CD14-positive monocyte (primary cell): Measurements from ENCODE around the gene SCN2A. TPM values are rescaled to one million over a fixed set of nuclear protein-coding genes. Genes with fewer than 3 reads are reported as not detected.

Source experiments
- DNase-seq, 3 donors: peaks; one replicate each; pipeline ENCODE4 v3.0.0-alpha.2; 2011 to 2022
- H2AFZ ChIP-seq: 2 replicates; pipeline ENCODE4 v1.6.0; 2012; ENCODE audit warnings: mild to moderate bottlenecking, low read depth, low read length, inconsistent platforms; ENCODE audit not compliant: insufficient read depth, poor library complexity, severe bottlenecking
- H3K27ac ChIP-seq, 2 donors: 1 replicate in 1 of 2; 2 replicates in 1 of 2; pipeline ENCODE4 v1.5.1; 2012 to 2013; ENCODE audit warnings: low read length in 2 of 2, control low read depth in 1 of 2, inconsistent platforms in 1 of 2, low read depth in 1 of 2, mild to moderate bottlenecking in 1 of 2
- H3K27me3 ChIP-seq, 2 donors: one replicate each; pipeline versions ENCODE4 v1.6.0 to v1.6.1; 2011 to 2013; ENCODE audit warnings: low read length in 2 of 2; ENCODE audit not compliant: control insufficient read depth in 2 of 2, insufficient read depth in 2 of 2
- H3K36me3 ChIP-seq, 2 donors: replicated peaks in 1 of 2; 1 replicate in 1 of 2; 2 replicates in 1 of 2; pipeline versions ENCODE4 v1.5.1 to v1.6.1; 2012 to 2013; ENCODE audit warnings: low read length in 2 of 2, control low read depth in 1 of 2, inconsistent platforms in 1 of 2, mild to moderate bottlenecking in 1 of 2; ENCODE audit not compliant: insufficient read depth in 2 of 2, control insufficient read depth in 1 of 2
- H3K4me1 ChIP-seq, 2 donors: 1 replicate in 1 of 2; 2 replicates in 1 of 2; pipeline versions ENCODE4 v1.5.1 to v1.6.1; 2012 to 2013; ENCODE audit warnings: low read length in 2 of 2, control low read depth in 1 of 2, inconsistent platforms in 1 of 2, mild to moderate bottlenecking in 1 of 2, moderate library complexity in 1 of 2; ENCODE audit not compliant: insufficient read depth in 2 of 2, control insufficient read depth in 1 of 2
- H3K4me2 ChIP-seq: replicated peaks from 2 replicates; pipeline ENCODE3; 2012; ENCODE audit warnings: low read length, moderate library complexity, mild to moderate bottlenecking; ENCODE audit not compliant: poor library complexity, severe bottlenecking; ENCODE audit errors: extremely low read depth
- H3K4me3 ChIP-seq, 3 experiments: fragments of 200-600 bp in 1 of 3; sonication (generic) in 1 of 3; replicated peaks in 1 of 3; 1 replicate in 2 of 3; 2 replicates in 1 of 3; pipeline ENCODE4 v1.5.1; 2011 to 2013; ENCODE audit warnings: low read length in 3 of 3, mild to moderate bottlenecking in 3 of 3, control low read depth in 2 of 3, low read depth in 2 of 3, inconsistent platforms in 1 of 3, moderate library complexity in 1 of 3
- H3K79me2 ChIP-seq: 2 replicates; pipeline ENCODE4 v1.6.0; 2012; ENCODE audit warnings: mild to moderate bottlenecking, control low read depth, inconsistent platforms, low read length, moderate library complexity; ENCODE audit not compliant: insufficient read depth
- H3K9ac ChIP-seq: 2 replicates; pipeline ENCODE4 v1.6.0; 2017; ENCODE audit warnings: low read length, mild to moderate bottlenecking; ENCODE audit not compliant: insufficient read depth, poor library complexity, severe bottlenecking
- H3K9me3 ChIP-seq, 2 donors: replicated peaks in 1 of 2; 1 replicate in 1 of 2; 2 replicates in 1 of 2; pipeline versions ENCODE4 v1.5.1 to v1.6.1; 2012 to 2013; ENCODE audit warnings: low read length in 2 of 2, control low read depth in 1 of 2; ENCODE audit not compliant: control insufficient read depth in 1 of 2, insufficient read depth in 1 of 2
- H4K20me1 ChIP-seq: 2 replicates; pipeline ENCODE4 v1.6.0; 2012; ENCODE audit warnings: mild to moderate bottlenecking, low read length, control low read depth, moderate library complexity; ENCODE audit not compliant: insufficient read depth
- H3K27ac Mint-ChIP-seq, 7 donors: one replicate each; pipeline ENCODE4 v1.8.0; 2020; ENCODE audit warnings: mild to moderate bottlenecking in 7 of 7, mixed read lengths in 7 of 7, moderate library complexity in 6 of 7, inconsistent platforms in 2 of 7
- H3K27me3 Mint-ChIP-seq, 3 donors: one replicate each; pipeline ENCODE4 v1.8.0; 2021 to 2022; ENCODE audit warnings: low read depth in 3 of 3, mild to moderate bottlenecking in 3 of 3, mixed read lengths in 3 of 3, moderate library complexity in 3 of 3, inconsistent platforms in 1 of 3
- H3K36me3 Mint-ChIP-seq, 2 donors: one replicate each; pipeline ENCODE4 v1.8.0; 2020; ENCODE audit warnings: mixed read lengths in 2 of 2, inconsistent platforms in 1 of 2, mild to moderate bottlenecking in 1 of 2
- H3K4me1 Mint-ChIP-seq: one replicate; pipeline ENCODE4 v1.8.0; 2020; ENCODE audit warnings: mild to moderate bottlenecking, mixed read lengths
- H3K4me3 Mint-ChIP-seq, 2 donors: one replicate each; pipeline ENCODE4 v1.8.0; 2020; ENCODE audit warnings: mild to moderate bottlenecking in 2 of 2, mixed read lengths in 2 of 2, moderate library complexity in 1 of 2
- H3K9me3 Mint-ChIP-seq, 7 donors: one replicate each; pipeline ENCODE4 v1.8.0; 2020 to 2022; ENCODE audit warnings: mixed read lengths in 7 of 7, mild to moderate bottlenecking in 6 of 7, moderate library complexity in 6 of 7, inconsistent platforms in 2 of 7
- CTCF ChIP-seq: fragments of 200-600 bp; IDR thresholded peaks from one replicate; pipeline ENCODE4 v1.8.0; 2022; ENCODE audit warnings: antibody characterized with exemption, mild to moderate bottlenecking
- WGBS: methylation state at CpG from one replicate; pipeline ENCODE4 v1.1.5; 2013; ENCODE audit warnings: missing lambda C conversion rate; ENCODE audit not compliant: insufficient coverage; 5-methylcytosine and 5-hydroxymethylcytosine counted together
- intact Hi-C, 2 donors: fragments of 100-400 bp; cut with micrococcal nuclease; formaldehyde crosslinking; loops; one replicate each; pipeline versions ENCODE4 v1.15.0 to v1.15.1; 2023
- polyA plus RNA-seq, 3 donors: library from polyadenylated mRNA; depleted of rRNA in 1 of 3; unstranded in 2 of 3; stranded (reverse) in 1 of 3; fragments of 300-500 nt in 2 of 3; fragments of >200 nt in 1 of 3; fragmentation: Illumina TruSeq in 2 of 3; gene quantifications; 1 replicate in 2 of 3; 2 replicates in 1 of 3; pipeline ENCODE4 v1.2.3, GENCODE V29; 2012 to 2021

SCN2A gene
- polyA plus RNA-seq, 3 donors = not detected

GRCh38 chr2:165294912-165295311 lies 55.7 kb downstream of the SCN2A start:
- H3K9me3 ChIP-seq = no peaks in the 10 kb centered on the region
- H3K36me3 ChIP-seq = no peaks in the 10 kb centered on the region
- H3K4me1 ChIP-seq = no peaks in the 10 kb centered on the region
- H3K4me3 ChIP-seq = no peak overlapping the region
- H3K36me3 Mint-ChIP-seq = no peaks in the 10 kb centered on the region
- TF ChIP-seq CTCF = no peak
- no peak overlapping the region for H3K27ac Mint-ChIP-seq
- WGBS = 46% methylated on average over 2 of the region's 5 CpGs
- no peaks in the 10 kb centered on the region for H4K20me1 ChIP-seq
- peaks cover 0 to 5% (median 0%) of the 10 kb centered on the region in 3 donors for H3K27me3 Mint-ChIP-seq
- no peak overlapping the region for H3K9ac ChIP-seq
- intact Hi-C loops = no loop called here
- no peaks in the 10 kb centered on the region for H3K79me2 ChIP-seq
- no peak overlapping the region for H3K27ac ChIP-seq
- no peaks in the 10 kb centered on the region for H3K4me1 Mint-ChIP-seq
- H2AFZ ChIP-seq = no peak overlapping the region
- H3K9me3 Mint-ChIP-seq = peaks cover 0 to 1% (median 0%) of the 10 kb centered on the region in 7 donors
- H3K4me2 ChIP-seq = no peak overlapping the region
- DNase-seq = no peak
- no peaks in the 10 kb centered on the region for H3K27me3 ChIP-seq
- no peak overlapping the region for H3K4me3 Mint-ChIP-seq

DNA sequence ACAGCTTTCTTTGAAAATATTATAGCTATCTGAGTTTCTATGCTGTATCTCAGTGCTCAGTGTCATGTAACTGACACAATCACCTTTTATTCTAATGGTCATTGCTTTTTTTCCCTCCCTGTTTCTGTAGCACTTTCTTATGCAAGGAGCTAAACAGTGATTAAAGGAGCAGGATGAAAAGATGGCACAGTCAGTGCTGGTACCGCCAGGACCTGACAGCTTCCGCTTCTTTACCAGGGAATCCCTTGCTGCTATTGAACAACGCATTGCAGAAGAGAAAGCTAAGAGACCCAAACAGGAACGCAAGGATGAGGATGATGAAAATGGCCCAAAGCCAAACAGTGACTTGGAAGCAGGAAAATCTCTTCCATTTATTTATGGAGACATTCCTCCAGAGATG lies 56.4 kb downstream of the SCN2A start:
- intact Hi-C loops = no loop called here
- no peaks in the 10 kb centered on the region for H3K9me3 ChIP-seq

More for the DNA sequence above, 56.4 kb downstream of the SCN2A start:
- no peaks in the 10 kb centered on the region for H3K79me2 ChIP-seq
- H3K36me3 Mint-ChIP-seq = no peaks in the 10 kb centered on the region
- peaks cover 0 to 5% (median 0%) of the 10 kb centered on the region in 3 donors for H3K27me3 Mint-ChIP-seq
- H3K36me3 ChIP-seq = no peaks in the 10 kb centered on the region
- DNase-seq = no peak
- H2AFZ ChIP-seq = no peak overlapping the region
- H3K4me3 Mint-ChIP-seq = no peak overlapping the region
- H3K27ac Mint-ChIP-seq = no peak overlapping the region
- H3K4me2 ChIP-seq = no peak overlapping the region
- 100% methylated on average over 3 of the region's 4 CpGs for WGBS
- no peaks in the 10 kb centered on the region for H3K4me1 ChIP-seq
- H3K27ac ChIP-seq = no peak overlapping the region
- H3K27me3 ChIP-seq = no peaks in the 10 kb centered on the region
- no peak overlapping the region for H3K4me3 ChIP-seq
- H3K9me3 Mint-ChIP-seq = peaks cover 0 to 1% (median 0%) of the 10 kb centered on the region in 7 donors
- no peaks in the 10 kb centered on the region for H4K20me1 ChIP-seq
- no peak for TF ChIP-seq CTCF
- H3K9ac ChIP-seq = no peak overlapping the region
- H3K4me1 Mint-ChIP-seq = no peaks in the 10 kb centered on the region
